SK-N-SH (cell line): Measurements from ENCODE around the gene FANCM. TPM values are rescaled to one million over a fixed set of nuclear protein-coding genes. Genes with fewer than 3 reads are reported as not detected.

Source experiments
- CTCF ChIA-PET: fragments of 300-600, 350-600 bp; formaldehyde crosslinking; extraction: SDS; loops from one replicate; lab custom pipeline; 2021; lab: Yijun Ruan, JAX
- POLR2A ChIA-PET: fragments of 350-600 bp; sonication (Branson Sonifier 250); formaldehyde crosslinking; extraction: SDS; loops from one replicate; lab custom pipeline; 2020; ENCODE audit warnings: antibody characterized with exemption, inconsistent platforms; lab: Yijun Ruan, JAX
- DNase-seq: peaks from one replicate; pipeline ENCODE4 v3.0.0; 2012
- H2AFZ ChIP-seq: fragments of 200-600 bp; sonication (generic); 2 replicates; pipeline ENCODE4 v1.8.1; 2016; ENCODE audit warnings: antibody characterized with exemption, mild to moderate bottlenecking, low read depth
- H3F3A ChIP-seq: fragments of 200-600 bp; sonication (generic); replicated peaks from 2 replicates; pipeline ENCODE3; 2016; ENCODE audit warnings: antibody characterized with exemption, mild to moderate bottlenecking; ENCODE audit not compliant: insufficient read depth
- H3K27ac ChIP-seq, 2 experiments: fragments of 200-500 bp in 1 of 2; fragments of 200-600 bp in 1 of 2; sonication (Bioruptor generic) in 1 of 2; sonication (generic), shearing (Covaris generic) in 1 of 2; 2 replicates each; pipeline versions ENCODE4 v1.5.1 to v1.6.1; 2014 to 2016; ENCODE audit warnings: low read depth in 2 of 2, inconsistent platforms in 1 of 2, low read length in 1 of 2, mild to moderate bottlenecking in 1 of 2, mixed read lengths in 1 of 2
- H3K27me3 ChIP-seq: fragments of 200-600 bp; sonication (generic), shearing (Covaris generic); 2 replicates; pipeline ENCODE4 v1.6.1; 2016; ENCODE audit warnings: mixed run types; ENCODE audit not compliant: insufficient read depth
- H3K36me3 ChIP-seq, 2 experiments: fragments of 200-500 bp in 1 of 2; fragments of 200-600 bp in 1 of 2; sonication (Bioruptor generic) in 1 of 2; sonication (generic) in 1 of 2; replicated peaks in 1 of 2; 2 replicates each; pipeline versions ENCODE3 to v1.5.1; 2014 to 2016; ENCODE audit warnings: low read length in 1 of 2, mild to moderate bottlenecking in 1 of 2; ENCODE audit not compliant: insufficient read depth in 2 of 2, control insufficient read depth in 1 of 2
- H3K4me1 ChIP-seq, 2 experiments: fragments of 200-500 bp in 1 of 2; fragments of 200-600 bp in 1 of 2; sonication (Bioruptor generic) in 1 of 2; sonication (generic), shearing (Covaris generic) in 1 of 2; 2 replicates each; pipeline versions ENCODE4 v1.5.1 to v1.6.1; 2014 to 2016; ENCODE audit warnings: low read depth in 1 of 2, low read length in 1 of 2, mixed run types in 1 of 2; ENCODE audit not compliant: insufficient read depth in 2 of 2, control insufficient read depth in 1 of 2
- H3K4me2 ChIP-seq: fragments of 200-600 bp; sonication (generic), shearing (Covaris generic); 2 replicates; pipeline ENCODE4 v1.6.1; 2017; ENCODE audit warnings: mixed run types
- H3K4me3 ChIP-seq, 2 experiments: fragments of 200-500 bp in 1 of 2; fragments of 200-600 bp in 1 of 2; sonication (Bioruptor generic) in 1 of 2; sonication (generic), shearing (Covaris generic) in 1 of 2; 2 replicates each; pipeline versions ENCODE4 v1.5.1 to v1.8.1; 2014 to 2016; ENCODE audit warnings: low read depth in 2 of 2, inconsistent platforms in 1 of 2, low read length in 1 of 2, mild to moderate bottlenecking in 1 of 2, mixed read lengths in 1 of 2, moderate library complexity in 1 of 2
- H3K79me2 ChIP-seq: fragments of 200-600 bp; sonication (generic); 2 replicates; pipeline ENCODE4 v1.8.1; 2017; ENCODE audit warnings: mild to moderate bottlenecking; ENCODE audit not compliant: insufficient read depth
- H3K9ac ChIP-seq: fragments of 200-600 bp; sonication (generic); 2 replicates; pipeline ENCODE4 v1.6.1; 2017; ENCODE audit warnings: mixed run types
- H3K9me2 ChIP-seq: fragments of 200-600 bp; sonication (generic); 2 replicates; pipeline ENCODE4 v1.6.1; 2017; ENCODE audit warnings: mixed run types
- H3K9me3 ChIP-seq: fragments of 200-600 bp; sonication (generic); 2 replicates; pipeline ENCODE4 v1.6.1; 2017; ENCODE audit warnings: mixed run types, mild to moderate bottlenecking, moderate library complexity
- H4K20me1 ChIP-seq: fragments of 200-600 bp; sonication (generic); 2 replicates; pipeline ENCODE4 v1.6.1; 2017; ENCODE audit warnings: mild to moderate bottlenecking, mixed run types; ENCODE audit not compliant: insufficient read depth
- FOXM1 ChIP-seq: IDR thresholded peaks from 2 replicates; pipeline ENCODE4 v1.4.0; 2012; ENCODE audit warnings: low read depth, mild to moderate bottlenecking
- GABPA ChIP-seq: IDR thresholded peaks from 2 replicates; pipeline ENCODE4 v1.4.0; 2012; ENCODE audit warnings: low read depth, mild to moderate bottlenecking
- MAX ChIP-seq: IDR thresholded peaks from 2 replicates; pipeline ENCODE4 v1.4.0; 2012; ENCODE audit warnings: low read depth
- REST ChIP-seq: IDR thresholded peaks from 2 replicates; pipeline ENCODE4 v1.6.1; 2012; ENCODE audit warnings: mild to moderate bottlenecking, low read depth, low read length, moderate library complexity
- RFX5 ChIP-seq: IDR thresholded peaks from 2 replicates; pipeline ENCODE4 v1.6.1; 2012; ENCODE audit warnings: mild to moderate bottlenecking, improper control_type of control experiment, low read length
- USF1 ChIP-seq: IDR thresholded peaks from 2 replicates; pipeline ENCODE4 v1.4.0; 2012; ENCODE audit warnings: low read depth, borderline replicate concordance
- WGBS: methylation state at CpG from one replicate; pipeline ENCODE4 v1.1.6; 2017; ENCODE audit warnings: low lambda C conversion rate; 5-methylcytosine and 5-hydroxymethylcytosine counted together
- polyA plus RNA-seq, 3 experiments: library from polyadenylated mRNA; depleted of rRNA; stranded (reverse); fragments of >200 nt; gene quantifications; 2 replicates each; pipeline ENCODE4 v1.2.3, GENCODE V29; 2012

FANCM gene
- polyA plus RNA-seq, 1 of the 3 experiments (the other 2 are of a cell fraction), result 0.67 TPM

GRCh38 chr14:45198551-45198950 lies 62.8 kb downstream of the FANCM start:
- Histone ChIP-seq H3K79me2 (no peaks in the 10 kb centered on the region), H3K4me2 (no peak overlapping the region), H3K9me2 (no peaks in the 10 kb centered on the region), H2AFZ (no peak overlapping the region), H3K27me3 (no peaks in the 10 kb centered on the region), H3K4me1 (no peaks in the 10 kb centered on the region; a peak in 1 of 4 replicates), H3K4me3 (no peak overlapping the region), H3F3A (no peaks in the 10 kb centered on the region), H3K9ac (no peak overlapping the region), H3K27ac (no peak overlapping the region), H4K20me1 (no peaks in the 10 kb centered on the region), H3K36me3 (no peaks in the 10 kb centered on the region), H3K9me3 (no peaks in the 10 kb centered on the region)
- WGBS, result 75% methylated on average over 3 of the region's 3 CpGs
- ChIA-PET CTCF (no interaction called here), POLR2A (no interaction called here)
- no peak for TF ChIP-seq MAX
- TF ChIP-seq FOXM1, result no peak
- no peak for TF ChIP-seq GABPA
- no peak for TF ChIP-seq RFX5
- no peak for DNase-seq

GRCh38 chr14:45199230-45199629 lies 63.5 kb downstream of the FANCM start:
- no peaks in the 10 kb centered on the region for H3F3A ChIP-seq
- H2AFZ ChIP-seq, result no peak overlapping the region
- H3K9ac ChIP-seq, result no peak overlapping the region
- ChIA-PET POLR2A (no interaction called here), CTCF (no interaction called here)
- H3K4me2 ChIP-seq, result no peak overlapping the region
- H3K27me3 ChIP-seq, result no peaks in the 10 kb centered on the region
- no peak overlapping the region for H3K4me3 ChIP-seq
- no peaks in the 10 kb centered on the region for H3K9me3 ChIP-seq
- H3K36me3 ChIP-seq, result no peaks in the 10 kb centered on the region
- no peaks in the 10 kb centered on the region; a peak in 1 of 4 replicates for H3K4me1 ChIP-seq
- peak overlapping the region in 1 of 2 experiments; percentile 25; a peak in 1 of 4 replicates for H3K27ac ChIP-seq
- no peaks in the 10 kb centered on the region for H4K20me1 ChIP-seq
- TF ChIP-seq USF1, result no peak
- TF ChIP-seq MAX, result no peak
- TF ChIP-seq REST, result no peak
- no peaks in the 10 kb centered on the region for H3K79me2 ChIP-seq
- 92% methylated on average over 1 of the region's 1 CpG for WGBS
- no peak for DNase-seq
- H3K9me2 ChIP-seq, result no peaks in the 10 kb centered on the region
